Gastroesophageal sphincter (tissue), 4 donors: ENCODE results near the gene ARPC5L. TPM values are rescaled to one million over a fixed set of nuclear protein-coding genes. Genes with fewer than 3 reads are reported as not detected.

Source experiments
- ATAC-seq: fragments of 150-250 bp; one replicate; pipeline ENCODE4 v1.9.1; 2016; ENCODE audit warnings: mild to moderate bottlenecking, moderate library complexity
- H3K27ac ChIP-seq, 4 donors: fragments of 200-600 bp; sonication (generic) in 3 of 4; 1 replicate in 3 of 4; 2 replicates in 1 of 4; pipeline ENCODE4 v1.5.1; 2016 to 2019
- H3K27me3 ChIP-seq: fragments of 200-600 bp; sonication (generic); one replicate; pipeline ENCODE4 v1.5.1; 2019
- H3K36me3 ChIP-seq, 2 donors: fragments of 200-600 bp; sonication (generic); one replicate each; pipeline ENCODE4 v1.5.1; 2019; ENCODE audit warnings: control low read depth in 1 of 2
- H3K4me1 ChIP-seq, 3 donors: fragments of 200-600 bp; sonication (generic); 1 replicate in 2 of 3; 2 replicates in 1 of 3; pipeline ENCODE4 v1.5.1; 2016 to 2019; ENCODE audit warnings: control low read depth in 2 of 3
- H3K4me3 ChIP-seq, 2 donors: fragments of 200-600 bp; sonication (generic); one replicate each; pipeline ENCODE4 v1.5.1; 2019; ENCODE audit warnings: mild to moderate bottlenecking in 1 of 2, moderate library complexity in 1 of 2
- H3K9me3 ChIP-seq, 3 donors: fragments of 200-600 bp; sonication (generic); one replicate each; pipeline ENCODE4 v1.5.1; 2017 to 2019; ENCODE audit warnings: control low read depth in 2 of 3
- EP300 ChIP-seq: sonication (generic); formaldehyde crosslinking; IDR thresholded peaks from one replicate; pipeline ENCODE4 v1.6.1; 2017; ENCODE audit warnings: antibody characterized with exemption, mild to moderate bottlenecking
- POLR2A ChIP-seq, 2 donors: fragments of 450-650 bp; IDR thresholded peaks; one replicate each; pipeline ENCODE4 v1.6.1; 2017; ENCODE audit warnings: antibody characterized with exemption in 2 of 2, mild to moderate bottlenecking in 2 of 2, moderate library complexity in 1 of 2
- POLR2AphosphoS5 ChIP-seq: sonication (generic); formaldehyde crosslinking; IDR thresholded peaks from one replicate; pipeline ENCODE4 v1.6.1; 2017; ENCODE audit warnings: antibody characterized with exemption
- WGBS, 2 donors: methylation state at CpG; one replicate each; pipeline ENCODE4 v1.1.5; 2018; ENCODE audit warnings: low coverage in 1 of 2; 5-methylcytosine and 5-hydroxymethylcytosine counted together
- total RNA-seq, 4 donors: library from RNA; depleted of rRNA; stranded (reverse); fragments of >200 nt; gene quantifications; one replicate each; pipeline ENCODE4 v1.1.0, GENCODE V29; 2016
- TF ChIP-seq, protein P1 (sequence below), 4 experiments: fragments of 200-600 bp in 2 of 4; fragments of 450-650 bp in 2 of 4; sonication (generic) in 1 of 4; IDR thresholded peaks; one replicate each; pipeline ENCODE4 v1.5.1; 2017 to 2019; ENCODE audit warnings: antibody characterized with exemption in 4 of 4, mild to moderate bottlenecking in 2 of 4, moderate library complexity in 2 of 4

The ARPC5L gene
- total RNA-seq, 4 donors from 2014 or later: 19.9 to 27.6 (median 20.3) TPM

DNA sequence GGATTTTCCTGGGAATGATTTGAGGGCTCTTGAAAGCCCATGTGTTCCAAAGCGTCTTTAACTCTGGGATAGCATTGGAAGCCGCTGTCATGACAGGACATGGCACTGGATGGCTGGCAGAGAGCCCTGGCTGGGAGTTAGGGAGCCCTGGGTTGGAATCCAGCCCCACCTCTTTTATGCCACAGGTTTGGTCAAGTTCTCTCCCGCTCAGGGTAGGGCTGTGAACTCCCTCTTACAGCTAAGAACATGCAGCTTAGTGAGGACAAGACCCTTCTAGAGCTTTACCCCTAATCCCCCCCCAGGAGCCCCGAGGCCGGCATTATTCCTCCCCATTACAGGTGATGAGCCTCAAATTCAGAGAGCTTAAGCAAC lies 47.8 kb upstream of the ARPC5L start:
- WGBS, 2 donors: 80% methylated on average over 1 of the region's 5 CpGs; no CpG with 5 or more reads in 1 of the 2 donors
- H3K27ac ChIP-seq: peak overlapping the region in 2 of 4 donors; percentile 11 to 84
- no peak overlapping the region for H3K4me3 ChIP-seq
- ATAC-seq: no peak
- peaks cover 0 to 41% (median 30%) of the 10 kb centered on the region in 3 donors for H3K4me1 ChIP-seq
- H3K36me3 ChIP-seq: peaks cover 0 to 15% of the 10 kb centered on the region in 2 donors
- TF ChIP-seq EP300: no peak
- TF ChIP-seq POLR2AphosphoS5: no peak
- TF ChIP-seq, protein P1, sequence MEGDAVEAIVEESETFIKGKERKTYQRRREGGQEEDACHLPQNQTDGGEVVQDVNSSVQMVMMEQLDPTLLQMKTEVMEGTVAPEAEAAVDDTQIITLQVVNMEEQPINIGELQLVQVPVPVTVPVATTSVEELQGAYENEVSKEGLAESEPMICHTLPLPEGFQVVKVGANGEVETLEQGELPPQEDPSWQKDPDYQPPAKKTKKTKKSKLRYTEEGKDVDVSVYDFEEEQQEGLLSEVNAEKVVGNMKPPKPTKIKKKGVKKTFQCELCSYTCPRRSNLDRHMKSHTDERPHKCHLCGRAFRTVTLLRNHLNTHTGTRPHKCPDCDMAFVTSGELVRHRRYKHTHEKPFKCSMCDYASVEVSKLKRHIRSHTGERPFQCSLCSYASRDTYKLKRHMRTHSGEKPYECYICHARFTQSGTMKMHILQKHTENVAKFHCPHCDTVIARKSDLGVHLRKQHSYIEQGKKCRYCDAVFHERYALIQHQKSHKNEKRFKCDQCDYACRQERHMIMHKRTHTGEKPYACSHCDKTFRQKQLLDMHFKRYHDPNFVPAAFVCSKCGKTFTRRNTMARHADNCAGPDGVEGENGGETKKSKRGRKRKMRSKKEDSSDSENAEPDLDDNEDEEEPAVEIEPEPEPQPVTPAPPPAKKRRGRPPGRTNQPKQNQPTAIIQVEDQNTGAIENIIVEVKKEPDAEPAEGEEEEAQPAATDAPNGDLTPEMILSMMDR (IDR thresholded peaks at IDR 0.05): no peak
- TF ChIP-seq POLR2A (IDR thresholded peaks at IDR 0.05): no peak
- H3K9me3 ChIP-seq: no peaks in the 10 kb centered on the region
- H3K27me3 ChIP-seq: no peaks in the 10 kb centered on the region

DNA sequence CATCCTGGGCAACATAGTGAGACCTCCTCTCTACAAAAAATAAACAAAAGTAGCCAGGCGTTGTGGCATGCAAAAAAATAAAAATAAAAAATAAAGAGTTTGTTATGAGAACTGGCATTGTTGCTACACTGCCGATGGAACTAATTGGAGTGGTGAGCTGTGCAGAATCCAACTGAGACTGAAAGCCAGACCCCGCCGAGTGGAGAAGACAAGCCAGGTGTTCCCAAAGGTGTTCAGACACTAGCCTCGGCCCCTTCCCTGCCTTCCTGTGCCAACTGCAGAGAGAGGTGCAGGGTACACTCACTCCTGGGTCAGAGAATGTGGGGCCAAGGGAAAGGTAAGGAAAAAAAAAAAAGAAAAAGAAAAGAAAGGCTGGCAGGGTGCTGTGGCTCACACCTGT lies 46.3 kb upstream of the ARPC5L start:
- no peak for ATAC-seq
- Histone ChIP-seq H3K27ac (no peak overlapping the region), H3K36me3 (peaks cover 0 to under 1% of the 10 kb centered on the region in 2 donors), H3K27me3 (no peaks in the 10 kb centered on the region), H3K4me3 (no peak overlapping the region), H3K4me1 (peaks cover 0 to 37% (median 30%) of the 10 kb centered on the region in 3 donors), H3K9me3 (no peaks in the 10 kb centered on the region)
- TF ChIP-seq POLR2A (IDR thresholded peaks at IDR 0.05) (no peak), POLR2AphosphoS5 (no peak), EP300 (no peak)
- TF ChIP-seq, protein P1 (IDR thresholded peaks at IDR 0.05): no peak
- 76 to 84% methylated on average over 3 to 5 of the region's 5 CpGs for WGBS, 2 donors

DNA sequence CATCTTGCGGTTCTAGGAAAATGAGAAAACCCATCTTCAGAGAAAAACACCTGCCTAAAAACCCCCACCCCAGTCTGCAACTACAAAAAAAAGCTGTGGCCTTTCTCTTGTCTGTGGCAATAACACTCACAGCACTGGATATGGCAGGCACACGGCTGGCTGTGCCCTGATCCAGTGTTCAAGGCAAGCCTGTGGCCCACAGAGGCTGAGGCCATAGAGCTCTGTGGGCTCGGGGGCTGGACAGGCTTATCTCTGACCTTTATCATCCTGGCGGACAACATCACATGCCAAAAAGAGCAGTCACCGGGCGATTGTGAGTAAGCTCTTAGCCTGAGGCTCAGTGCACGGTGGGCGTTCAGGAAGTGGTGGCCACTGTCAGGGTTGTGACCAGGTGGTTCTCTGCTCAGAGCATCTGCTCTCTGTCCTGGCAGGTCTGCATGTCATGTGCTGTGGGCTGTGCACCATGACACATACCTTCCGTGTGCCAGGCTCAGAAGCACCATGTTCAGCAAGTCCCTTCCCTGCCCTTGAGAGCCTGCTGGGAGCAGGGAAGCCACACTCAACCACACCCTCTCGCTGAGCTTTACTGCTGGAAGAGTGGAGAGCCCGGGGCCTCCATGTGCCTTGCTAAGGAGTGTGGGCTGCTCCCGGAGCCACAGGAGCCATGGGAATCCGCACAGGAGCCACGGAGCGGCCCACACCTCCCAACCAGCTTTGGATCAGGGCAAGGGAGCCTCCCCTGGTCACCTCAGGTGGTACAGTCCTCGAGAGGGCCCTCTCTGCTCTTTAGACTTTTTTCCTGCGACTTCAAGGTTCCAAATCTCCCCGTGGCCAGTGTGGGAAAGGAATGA lies 43.3 kb upstream of the ARPC5L start:
- TF ChIP-seq POLR2AphosphoS5: no peak
- TF ChIP-seq POLR2A (IDR thresholded peaks at IDR 0.05): no peak
- TF ChIP-seq EP300: no peak
- TF ChIP-seq, protein P1 (IDR thresholded peaks at IDR 0.05): no peak
- no peaks in the 10 kb centered on the region for H3K9me3 ChIP-seq
- H3K27ac ChIP-seq: no peak overlapping the region
- no peaks in the 10 kb centered on the region for H3K27me3 ChIP-seq
- no peaks in the 10 kb centered on the region for H3K36me3 ChIP-seq
- peaks cover 0 to 7% (median under 1%) of the 10 kb centered on the region in 3 donors for H3K4me1 ChIP-seq
- no peak for ATAC-seq
- H3K4me3 ChIP-seq: no peak overlapping the region
- 80 to 83% methylated on average over 4 to 7 of the region's 18 CpGs for WGBS, 2 donors

DNA sequence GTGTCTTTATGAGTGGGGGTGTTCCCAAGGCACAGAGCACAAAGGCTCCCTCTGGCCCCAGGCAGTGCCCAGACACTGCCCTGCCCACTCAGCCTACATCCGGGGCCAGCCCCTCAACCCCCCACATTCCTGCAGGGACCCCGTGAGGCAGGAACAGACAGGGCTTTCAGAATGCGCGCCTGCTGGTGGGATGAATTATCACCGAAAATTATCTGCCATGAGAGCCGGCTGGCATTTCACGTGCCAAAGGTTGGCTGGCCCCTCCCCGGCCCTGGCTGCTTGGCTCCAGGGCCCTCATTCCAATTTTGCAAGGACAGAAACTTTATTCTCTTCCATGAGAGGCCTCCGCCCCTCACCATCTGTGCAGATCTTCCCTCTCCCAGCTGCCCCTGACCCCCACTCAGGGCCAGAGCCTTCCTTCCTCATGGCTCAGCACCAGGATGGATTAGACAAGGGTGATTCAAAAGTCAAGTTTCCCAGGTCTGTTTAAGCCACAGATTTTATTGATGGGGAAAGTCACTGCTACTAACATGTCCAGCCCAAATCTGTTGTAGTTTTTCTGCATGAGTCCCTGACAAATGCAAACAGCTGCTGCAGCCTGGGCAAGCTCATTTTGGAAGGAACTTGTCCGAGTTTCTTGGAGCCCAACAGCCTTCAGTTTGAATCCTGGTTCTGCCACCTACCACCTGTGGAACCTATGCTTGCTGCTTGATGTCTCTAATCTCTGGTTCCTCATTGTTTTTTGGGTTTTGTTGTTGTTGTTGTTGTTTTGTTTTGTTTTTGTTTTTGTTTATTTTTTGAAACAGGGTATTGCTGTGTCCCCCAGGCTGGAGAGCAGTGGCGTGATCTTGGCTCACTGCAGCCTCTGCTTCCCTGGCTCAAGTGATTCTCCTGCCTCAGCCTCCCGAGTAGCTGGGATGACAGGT lies 41.0 kb upstream of the ARPC5L start:
- Histone ChIP-seq H3K4me3 (no peak overlapping the region), H3K27ac (no peak overlapping the region), H3K9me3 (peaks cover 0 to 6% (median 0%) of the 10 kb centered on the region in 3 donors), H3K36me3 (no peaks in the 10 kb centered on the region), H3K27me3 (no peaks in the 10 kb centered on the region), H3K4me1 (no peaks in the 10 kb centered on the region)
- 61 to 81% methylated on average over 3 to 10 of the region's 12 CpGs for WGBS, 2 donors
- ATAC-seq: no peak
- TF ChIP-seq EP300 (no peak), POLR2A (IDR thresholded peaks at IDR 0.05) (no peak)
